HepG2 (cell line): ENCODE measurements around the gene STAMBPL1. TPM values are rescaled to one million over a fixed set of nuclear protein-coding genes. Genes with fewer than 3 reads are reported as not detected.

Experiments
- ATF1 ChIP-seq: IDR thresholded peaks from 2 replicates; pipeline ENCODE4 v1.6.1; 2016; ENCODE audit warnings: mild to moderate bottlenecking, control low read depth
- BHLHE40 ChIP-seq: IDR thresholded peaks from 2 replicates; pipeline ENCODE4 v1.6.1; 2011; ENCODE audit warnings: low read length, improper control_type of control experiment
- CAMTA2 ChIP-seq: sonication (generic); formaldehyde crosslinking; IDR thresholded peaks from 2 replicates; pipeline ENCODE4 v1.4.0; 2020; ENCODE audit warnings: mild to moderate bottlenecking, missing genetic modification reagents, borderline replicate concordance
- CREM ChIP-seq, 2 experiments: sonication (generic) in 1 of 2; formaldehyde crosslinking in 1 of 2; IDR thresholded peaks; 2 replicates each; pipeline versions ENCODE4 v1.4.0 to v1.6.1; 2016 to 2020; ENCODE audit warnings: antibody characterized with exemption in 1 of 2, mild to moderate bottlenecking in 1 of 2, missing genetic modification reagents in 1 of 2
- ETV5 ChIP-seq: IDR thresholded peaks from 2 replicates; pipeline ENCODE4 v1.6.1; 2018; ENCODE audit warnings: missing biosample characterization, missing genetic modification reagents, inconsistent platforms, borderline replicate concordance
- GMEB2 ChIP-seq: IDR thresholded peaks from 2 replicates; pipeline ENCODE4 v1.6.1; 2016; ENCODE audit warnings: missing biosample characterization, missing genetic modification reagents, low read depth
- IKZF1 ChIP-seq: fragments of 450-650 bp; IDR thresholded peaks from 2 replicates; pipeline ENCODE4 v1.7.1; 2016
- MAFF ChIP-seq: IDR thresholded peaks from 2 replicates; pipeline ENCODE4 v1.6.1; 2011; ENCODE audit warnings: low read depth, low read length, improper control_type of control experiment
- MLX ChIP-seq: IDR thresholded peaks from 2 replicates; pipeline ENCODE4 v1.6.1; 2016
- NR2C2 ChIP-seq: sonication (generic); formaldehyde crosslinking; IDR thresholded peaks from 2 replicates; pipeline ENCODE4 v1.4.0; 2020; ENCODE audit warnings: missing genetic modification reagents, mild to moderate bottlenecking, moderate library complexity, borderline replicate concordance
- PBX3 ChIP-seq: sonication (generic); formaldehyde crosslinking; IDR thresholded peaks from 2 replicates; pipeline ENCODE4 v1.8.1; 2023; ENCODE audit warnings: missing genetic modification reagents, inconsistent platforms, borderline replicate concordance
- REST ChIP-seq, 2 experiments: IDR thresholded peaks; 2 replicates each; pipeline ENCODE4 v1.6.1; 2011 to 2012; ENCODE audit warnings: low read length in 2 of 2, borderline replicate concordance in 1 of 2, low read depth in 1 of 2, mild to moderate bottlenecking in 1 of 2, moderate library complexity in 1 of 2
- RXRB ChIP-seq: IDR thresholded peaks from 2 replicates; pipeline ENCODE4 v1.6.1; 2016; ENCODE audit warnings: borderline replicate concordance, missing genetic modification reagents, missing compliant biosample characterization
- SNRNP70 ChIP-seq: fragments of 200-400 bp; formaldehyde crosslinking; IDR thresholded peaks from 2 replicates; pipeline ENCODE4 v1.6.1; 2017; ENCODE audit warnings: mild to moderate bottlenecking, low read depth, low read length, moderate library complexity
- SUZ12 ChIP-seq: fragments of 150-350 bp; IDR thresholded peaks from 2 replicates; pipeline ENCODE4 v1.6.1; 2014; ENCODE audit warnings: low read depth, low read length
- ZMAT5 ChIP-seq: sonication (generic); formaldehyde crosslinking; IDR thresholded peaks from 2 replicates; pipeline ENCODE4 v1.5.0; 2020; ENCODE audit warnings: mild to moderate bottlenecking, low read depth, missing genetic modification reagents, borderline replicate concordance
- ZNF275 ChIP-seq: sonication (generic); formaldehyde crosslinking; IDR thresholded peaks from 2 replicates; pipeline ENCODE4 v1.8.0; 2022; ENCODE audit warnings: missing genetic modification reagents, mild to moderate bottlenecking, inconsistent platforms, borderline replicate concordance
- ZNF44 ChIP-seq: sonication (generic); formaldehyde crosslinking; IDR thresholded peaks from 2 replicates; pipeline ENCODE4 v1.5.1; 2020; ENCODE audit warnings: mild to moderate bottlenecking, missing genetic modification reagents
- ZNF775 ChIP-seq: sonication (generic); formaldehyde crosslinking; IDR thresholded peaks from 2 replicates; pipeline ENCODE4 v1.4.0; 2020; ENCODE audit warnings: missing genetic modification reagents, mild to moderate bottlenecking, moderate library complexity, borderline replicate concordance
- ZNF839 ChIP-seq: sonication (generic); formaldehyde crosslinking; IDR thresholded peaks from 2 replicates; pipeline ENCODE4 v1.4.0; 2020; ENCODE audit warnings: missing genetic modification reagents, mild to moderate bottlenecking, borderline replicate concordance
- polyA plus RNA-seq, 8 experiments: library from polyadenylated mRNA; depleted of rRNA in 3 of 8; stranded (reverse) in 7 of 8; unstranded in 1 of 8; fragments of >200 nt; fragmentation: Illumina TruSeq in 4 of 8; extraction: Trizol in 4 of 8; gene quantifications; 2 replicates each; pipeline versions ENCODE4 v1.2.1 to v1.2.3, GENCODE V29; 2011 to 2016; ENCODE audit warnings: low read depth in 4 of 8, missing spikeins in 1 of 8, mixed read lengths in 1 of 8; ENCODE audit not compliant: insufficient read depth in 1 of 8
- total RNA-seq, 5 experiments: library from RNA; depleted of rRNA; stranded (reverse); fragments of >200 nt; fragmentation: Illumina TruSeq; extraction: Trizol; gene quantifications; 2 replicates each; pipeline ENCODE4 v1.2.3, GENCODE V29; 2016; ENCODE audit warnings: low read depth in 1 of 5

Gene STAMBPL1
- total and polyA plus RNA-seq, 2 of the 13 experiments (the other 11 are each of a cell fraction or from before 2014, with no cell fraction given) = 1.4 to 1.5 TPM

GRCh38 chr10:88880282-88881076, 434 bp downstream of the STAMBPL1 start (continued):
- peak; percentile 76 for TF ChIP-seq ETV5
- no peak for TF ChIP-seq ZNF839 (CRISPR knock-in tag)
- TF ChIP-seq ZMAT5 (CRISPR knock-in tag) = no peak
- no peak for TF ChIP-seq RXRB
- no peak for TF ChIP-seq CREM (IDR thresholded peaks at IDR 0.05)
- no peak for TF ChIP-seq CREM (CRISPR knock-in tag; IDR thresholded peaks at IDR 0.05)
- no peak for TF ChIP-seq IKZF1
- no peak for TF ChIP-seq REST (IDR thresholded peaks at IDR 0.05; ENCODE audit: borderline replicate concordance in 1 of 2, low read depth in 1 of 2, low read length in 2 of 2)
- no peak for TF ChIP-seq SNRNP70
- no peak for TF ChIP-seq ZNF275 (CRISPR knock-in tag)
- peak; percentile 42; the same call in 1 of the 2 replicates for TF ChIP-seq NR2C2 (CRISPR knock-in tag)
- TF ChIP-seq BHLHE40 = no peak
- 0 out of 2 replicates have a peak, but pooled peaks have one; percentile 83 for TF ChIP-seq CAMTA2 (CRISPR knock-in tag)
- no peak for TF ChIP-seq MLX
- 0 out of 2 replicates have a peak, but pooled peaks have one; percentile 50 for TF ChIP-seq PBX3 (CRISPR knock-in tag)
- no peak for TF ChIP-seq MAFF
- TF ChIP-seq ATF1 (CRISPR knock-in tag) = no peak
- no peak for TF ChIP-seq ZNF775 (CRISPR knock-in tag)
- TF ChIP-seq SUZ12 = no peak
- no peak for TF ChIP-seq ZNF44 (CRISPR knock-in tag)
- TF ChIP-seq GMEB2 (CRISPR knock-in tag) = no peak
